ENCODE results near the gene UBE2E2. TPM values are rescaled to one million over a fixed set of nuclear protein-coding genes. Genes with fewer than 3 reads are reported as not detected.

UBE2E2 gene
- total RNA-seq, 2 donors from 2014 or later: 1.2 to 7.6 TPM

DNA sequence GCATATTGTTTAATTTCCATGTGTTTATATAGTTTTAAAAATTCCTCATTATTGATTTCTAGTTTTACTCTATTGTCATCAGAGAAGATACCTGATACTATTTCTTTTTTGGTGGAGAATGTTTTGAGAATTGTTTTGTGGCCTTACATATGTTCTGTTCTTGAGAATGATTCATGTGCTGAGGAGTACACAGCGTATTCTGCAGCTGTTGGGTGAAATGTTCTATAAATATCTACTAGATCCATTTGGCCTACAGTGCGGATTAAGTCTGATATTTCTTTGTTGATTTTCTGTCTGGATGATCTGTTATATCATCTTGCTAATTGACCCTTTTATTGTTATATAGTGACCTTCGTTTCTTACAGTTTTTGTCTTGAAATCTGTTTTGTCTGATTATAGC lies 109.7 kb downstream of the UBE2E2 start:
- H3K4me1 ChIP-seq: no peaks in the 10 kb centered on the region
- intact Hi-C loops (cut with DNase I): no loop called here
- no peak overlapping the region for H3K27ac ChIP-seq
- no peaks in the 10 kb centered on the region for H3K9me3 ChIP-seq
- TF ChIP-seq, protein P1, sequence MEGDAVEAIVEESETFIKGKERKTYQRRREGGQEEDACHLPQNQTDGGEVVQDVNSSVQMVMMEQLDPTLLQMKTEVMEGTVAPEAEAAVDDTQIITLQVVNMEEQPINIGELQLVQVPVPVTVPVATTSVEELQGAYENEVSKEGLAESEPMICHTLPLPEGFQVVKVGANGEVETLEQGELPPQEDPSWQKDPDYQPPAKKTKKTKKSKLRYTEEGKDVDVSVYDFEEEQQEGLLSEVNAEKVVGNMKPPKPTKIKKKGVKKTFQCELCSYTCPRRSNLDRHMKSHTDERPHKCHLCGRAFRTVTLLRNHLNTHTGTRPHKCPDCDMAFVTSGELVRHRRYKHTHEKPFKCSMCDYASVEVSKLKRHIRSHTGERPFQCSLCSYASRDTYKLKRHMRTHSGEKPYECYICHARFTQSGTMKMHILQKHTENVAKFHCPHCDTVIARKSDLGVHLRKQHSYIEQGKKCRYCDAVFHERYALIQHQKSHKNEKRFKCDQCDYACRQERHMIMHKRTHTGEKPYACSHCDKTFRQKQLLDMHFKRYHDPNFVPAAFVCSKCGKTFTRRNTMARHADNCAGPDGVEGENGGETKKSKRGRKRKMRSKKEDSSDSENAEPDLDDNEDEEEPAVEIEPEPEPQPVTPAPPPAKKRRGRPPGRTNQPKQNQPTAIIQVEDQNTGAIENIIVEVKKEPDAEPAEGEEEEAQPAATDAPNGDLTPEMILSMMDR (IDR thresholded peaks at IDR 0.05): no peak
- DNase-seq: no peak
- no peaks in the 10 kb centered on the region for H3K36me3 ChIP-seq
- no peak overlapping the region for H3K4me3 ChIP-seq
- no peaks in the 10 kb centered on the region for H3K27me3 ChIP-seq
- no peak overlapping the region for H3K9ac ChIP-seq (ENCODE audit: low read depth in 2 of 2, low read length in 2 of 2)

DNA sequence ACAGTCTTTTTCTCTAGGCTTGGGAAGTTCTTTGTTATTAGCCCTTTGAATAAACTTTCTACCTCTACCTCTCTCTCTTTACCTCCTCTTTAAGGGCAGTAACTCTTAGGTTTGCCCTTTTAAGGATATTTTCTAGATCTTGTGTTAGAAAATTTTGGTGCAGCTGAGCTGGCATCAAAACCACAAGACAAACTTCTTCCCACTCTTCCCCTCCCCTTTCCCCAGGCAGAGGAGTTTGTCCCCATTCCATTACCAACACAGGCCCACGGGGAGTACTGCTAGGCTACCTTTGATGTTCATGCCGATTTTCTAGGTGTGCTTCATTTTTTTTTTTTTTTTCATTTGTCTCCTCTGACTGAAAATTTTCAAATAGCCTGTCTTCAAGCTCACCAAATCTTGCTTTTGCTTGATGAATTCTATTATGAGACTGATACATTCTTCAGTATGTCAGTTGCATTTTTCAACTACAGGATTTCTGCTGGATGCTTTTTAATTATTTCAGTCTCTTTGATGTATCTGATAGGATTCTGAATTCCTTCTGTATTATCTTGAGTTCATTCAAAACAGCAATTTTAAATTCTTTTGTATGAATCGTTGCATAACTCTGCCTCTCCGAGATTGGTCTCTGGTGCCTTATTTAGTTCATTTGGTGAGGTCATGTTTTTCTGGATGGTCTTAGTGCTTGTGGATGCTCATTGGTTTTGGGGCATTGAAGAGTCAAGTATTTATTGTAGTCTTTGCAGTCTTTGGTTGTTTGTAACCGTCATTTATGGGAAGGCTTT lies 112.0 kb downstream of the UBE2E2 start:
- no peaks in the 10 kb centered on the region for H3K9me3 ChIP-seq
- DNase-seq: no peak
- no peak overlapping the region for H3K27ac ChIP-seq
- intact Hi-C loops (cut with DNase I): no loop called here
- TF ChIP-seq, protein P1 (IDR thresholded peaks at IDR 0.05): no peak
- H3K27me3 ChIP-seq: no peaks in the 10 kb centered on the region
- H3K4me3 ChIP-seq: no peak overlapping the region
- no peaks in the 10 kb centered on the region for H3K4me1 ChIP-seq
- H3K9ac ChIP-seq (ENCODE audit: low read depth in 2 of 2, low read length in 2 of 2): no peak overlapping the region
- H3K36me3 ChIP-seq: no peaks in the 10 kb centered on the region

DNA sequence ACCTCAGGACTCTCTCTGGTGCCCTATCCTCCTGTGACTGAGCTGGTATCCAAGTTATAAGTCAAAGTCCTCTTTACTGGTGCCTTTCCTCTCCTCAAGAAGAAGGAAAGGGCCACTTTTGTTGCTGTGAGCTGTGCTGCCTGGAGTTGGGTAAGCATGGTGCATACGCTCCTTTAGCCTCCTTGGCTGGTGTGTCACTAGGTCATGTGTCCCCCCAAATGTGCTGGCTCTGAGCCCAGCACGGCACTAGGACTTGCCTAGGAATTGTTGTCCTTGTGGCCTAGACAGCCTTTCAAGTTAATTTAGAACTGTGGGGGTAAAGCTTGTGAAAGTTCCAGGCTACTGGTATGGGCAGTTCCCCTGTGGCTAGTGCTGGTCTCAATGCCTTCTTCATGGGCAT lies 113.8 kb downstream of the UBE2E2 start:
- Histone ChIP-seq H3K27me3 (no peaks in the 10 kb centered on the region), H3K4me3 (no peak overlapping the region), H3K9me3 (no peaks in the 10 kb centered on the region), H3K4me1 (no peaks in the 10 kb centered on the region), H3K9ac (ENCODE audit: low read depth in 2 of 2, low read length in 2 of 2) (no peak overlapping the region), H3K27ac (no peak overlapping the region), H3K36me3 (no peaks in the 10 kb centered on the region)
- intact Hi-C loops (cut with DNase I): no loop called here
- TF ChIP-seq, protein P1 (IDR thresholded peaks at IDR 0.05): no peak
- no peak for DNase-seq

DNA sequence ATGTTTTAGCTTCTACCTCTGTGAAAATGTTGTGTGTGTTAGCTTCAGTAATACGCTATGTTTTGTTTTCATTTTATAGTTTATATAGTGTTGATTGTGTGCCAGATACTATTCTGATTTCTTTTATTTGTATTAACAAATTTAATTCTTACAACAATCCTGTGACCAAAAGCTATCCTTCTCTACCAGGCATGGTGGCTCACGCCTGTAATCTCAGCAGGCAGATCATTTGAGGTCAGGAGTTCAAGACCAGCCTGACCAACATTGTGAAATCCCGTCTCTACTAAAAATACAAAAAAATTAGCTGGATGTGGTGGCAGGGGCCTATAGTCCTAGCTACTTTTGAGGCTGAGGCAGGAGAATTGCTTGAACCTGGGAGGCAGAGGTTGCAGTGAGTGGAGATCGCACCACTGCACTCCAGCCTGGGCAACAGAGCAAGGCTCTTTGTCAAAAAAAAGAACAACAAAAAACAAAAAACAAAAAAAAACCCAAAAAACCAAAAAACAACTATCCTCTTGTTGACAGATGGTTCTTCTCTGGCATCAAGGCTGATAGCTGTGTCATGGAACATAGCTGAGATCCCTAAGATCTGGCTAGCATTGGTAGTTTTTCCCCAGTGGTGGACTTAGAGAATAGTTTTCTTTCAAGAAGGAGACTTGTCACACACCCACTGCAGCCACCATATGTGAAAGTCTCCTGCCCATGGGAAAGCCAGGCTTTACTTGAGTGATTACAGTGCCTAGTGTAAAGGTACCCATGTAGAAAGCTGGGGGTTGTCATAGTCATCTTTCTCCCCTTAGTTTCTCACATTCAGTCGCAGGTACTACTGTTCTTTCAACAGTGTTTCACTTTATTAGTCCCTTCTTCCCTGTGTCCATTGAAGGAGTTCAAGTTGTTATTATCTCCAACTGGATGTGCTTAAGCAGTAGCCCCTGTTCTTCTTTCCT lies 116.5 kb downstream of the UBE2E2 start:
- Histone ChIP-seq H3K27me3 (no peaks in the 10 kb centered on the region), H3K4me1 (no peaks in the 10 kb centered on the region), H3K27ac (no peak overlapping the region), H3K36me3 (no peaks in the 10 kb centered on the region), H3K9ac (ENCODE audit: low read depth in 2 of 2, low read length in 2 of 2) (no peak overlapping the region), H3K9me3 (no peaks in the 10 kb centered on the region), H3K4me3 (no peak overlapping the region)
- intact Hi-C loops (cut with DNase I): no loop called here
- TF ChIP-seq, protein P1 (IDR thresholded peaks at IDR 0.05): no peak
- no peak for DNase-seq

DNA sequence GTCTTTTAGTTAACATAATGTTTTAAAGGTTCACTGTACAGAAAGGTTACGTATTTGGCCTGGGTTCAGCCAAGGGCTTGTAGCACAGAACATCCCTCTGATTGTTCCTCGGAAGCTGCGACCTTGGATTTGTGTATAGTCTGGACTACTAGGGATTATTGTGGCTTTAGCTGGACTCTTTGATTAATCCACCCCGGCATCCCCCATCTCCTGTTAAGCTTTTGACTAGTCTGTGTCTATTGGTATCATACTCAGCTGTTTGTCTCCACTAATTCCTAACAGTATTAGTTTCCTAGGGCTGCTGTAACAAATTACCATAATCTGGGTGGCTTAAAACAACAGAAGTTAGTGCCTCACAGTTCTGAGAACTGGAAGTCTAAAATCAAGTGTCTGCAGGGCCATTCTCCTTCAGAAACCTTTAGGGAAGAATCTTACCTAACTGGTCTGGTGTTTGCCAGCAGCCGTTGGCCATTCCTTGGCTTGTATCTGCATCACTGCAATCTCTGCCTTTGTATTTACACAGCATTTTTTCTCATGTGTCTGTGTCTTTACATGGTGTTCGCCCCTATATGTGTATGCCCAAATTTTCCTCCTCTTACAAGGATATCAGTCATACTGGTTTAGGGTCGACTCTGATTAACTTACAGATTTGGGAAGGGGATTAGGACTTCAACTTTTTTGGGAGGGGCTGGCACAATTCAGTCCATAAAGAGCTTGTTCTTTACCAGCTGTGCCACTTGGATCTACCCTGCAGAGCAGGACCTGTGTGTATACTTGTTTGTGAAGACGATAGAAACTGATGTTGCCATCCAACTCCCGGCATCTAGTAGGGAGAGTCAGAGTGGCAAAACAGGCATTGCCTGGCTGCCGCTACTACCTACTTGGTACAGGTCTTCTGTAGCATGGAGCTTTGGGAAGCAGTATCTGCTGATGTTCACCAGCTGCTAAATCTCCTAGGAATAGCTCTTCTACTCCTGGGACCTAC lies 117.8 kb downstream of the UBE2E2 start:
- Histone ChIP-seq H3K4me3 (no peak overlapping the region), H3K27ac (no peak overlapping the region), H3K4me1 (no peaks in the 10 kb centered on the region), H3K27me3 (no peaks in the 10 kb centered on the region), H3K9ac (ENCODE audit: low read depth in 2 of 2, low read length in 2 of 2) (no peak overlapping the region), H3K9me3 (no peaks in the 10 kb centered on the region), H3K36me3 (no peaks in the 10 kb centered on the region)
- intact Hi-C loops (cut with DNase I): no loop called here
- TF ChIP-seq, protein P1 (IDR thresholded peaks at IDR 0.05): no peak
- DNase-seq: no peak
